Measurements from ENCODE around the gene RPS15.

DNA sequence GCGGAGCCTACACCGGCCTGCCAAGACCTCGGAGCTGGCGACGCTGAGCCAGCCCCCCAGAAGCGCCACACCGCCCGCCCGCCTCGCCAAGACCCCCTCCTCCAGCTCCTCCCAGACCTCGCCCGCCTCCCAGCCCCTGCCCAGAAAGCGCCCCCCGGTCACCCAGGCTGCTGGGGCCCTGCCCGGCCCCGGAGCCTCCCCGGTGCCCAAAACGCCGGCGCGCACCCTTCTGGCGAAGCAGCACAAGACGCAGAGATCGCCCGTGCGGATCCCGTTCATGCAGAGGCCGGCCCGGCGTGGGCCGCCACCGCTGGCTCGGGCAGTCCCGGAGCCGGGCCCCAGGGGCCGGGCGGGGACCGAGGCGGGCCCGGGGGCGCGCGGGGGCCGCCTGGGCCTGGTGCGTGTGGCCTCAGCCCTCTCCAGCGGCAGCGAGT, 30.6 kb downstream of the RPS15 start:
- TF ChIP-seq, protein P1, sequence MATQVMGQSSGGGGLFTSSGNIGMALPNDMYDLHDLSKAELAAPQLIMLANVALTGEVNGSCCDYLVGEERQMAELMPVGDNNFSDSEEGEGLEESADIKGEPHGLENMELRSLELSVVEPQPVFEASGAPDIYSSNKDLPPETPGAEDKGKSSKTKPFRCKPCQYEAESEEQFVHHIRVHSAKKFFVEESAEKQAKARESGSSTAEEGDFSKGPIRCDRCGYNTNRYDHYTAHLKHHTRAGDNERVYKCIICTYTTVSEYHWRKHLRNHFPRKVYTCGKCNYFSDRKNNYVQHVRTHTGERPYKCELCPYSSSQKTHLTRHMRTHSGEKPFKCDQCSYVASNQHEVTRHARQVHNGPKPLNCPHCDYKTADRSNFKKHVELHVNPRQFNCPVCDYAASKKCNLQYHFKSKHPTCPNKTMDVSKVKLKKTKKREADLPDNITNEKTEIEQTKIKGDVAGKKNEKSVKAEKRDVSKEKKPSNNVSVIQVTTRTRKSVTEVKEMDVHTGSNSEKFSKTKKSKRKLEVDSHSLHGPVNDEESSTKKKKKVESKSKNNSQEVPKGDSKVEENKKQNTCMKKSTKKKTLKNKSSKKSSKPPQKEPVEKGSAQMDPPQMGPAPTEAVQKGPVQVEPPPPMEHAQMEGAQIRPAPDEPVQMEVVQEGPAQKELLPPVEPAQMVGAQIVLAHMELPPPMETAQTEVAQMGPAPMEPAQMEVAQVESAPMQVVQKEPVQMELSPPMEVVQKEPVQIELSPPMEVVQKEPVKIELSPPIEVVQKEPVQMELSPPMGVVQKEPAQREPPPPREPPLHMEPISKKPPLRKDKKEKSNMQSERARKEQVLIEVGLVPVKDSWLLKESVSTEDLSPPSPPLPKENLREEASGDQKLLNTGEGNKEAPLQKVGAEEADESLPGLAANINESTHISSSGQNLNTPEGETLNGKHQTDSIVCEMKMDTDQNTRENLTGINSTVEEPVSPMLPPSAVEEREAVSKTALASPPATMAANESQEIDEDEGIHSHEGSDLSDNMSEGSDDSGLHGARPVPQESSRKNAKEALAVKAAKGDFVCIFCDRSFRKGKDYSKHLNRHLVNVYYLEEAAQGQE (IDR thresholded peaks at IDR 0.05; ENCODE audit: low read depth, low read length) = no peak
- TF ChIP-seq TAF1 (IDR thresholded peaks at IDR 0.05; ENCODE audit: borderline replicate concordance, low read depth, low read length) = no peak
- TF ChIP-seq, protein P2, sequence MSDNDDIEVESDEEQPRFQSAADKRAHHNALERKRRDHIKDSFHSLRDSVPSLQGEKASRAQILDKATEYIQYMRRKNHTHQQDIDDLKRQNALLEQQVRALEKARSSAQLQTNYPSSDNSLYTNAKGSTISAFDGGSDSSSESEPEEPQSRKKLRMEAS (IDR thresholded peaks at IDR 0.05; ENCODE audit: low read depth, low read length) = no peak
- no peak for TF ChIP-seq JUND (IDR thresholded peaks at IDR 0.05; ENCODE audit: low read depth, low read length)
- no peak for TF ChIP-seq BACH1 (IDR thresholded peaks at IDR 0.05; ENCODE audit: borderline replicate concordance)
- no peak for TF ChIP-seq NRF1 (conservative IDR thresholded peaks at IDR 0.05; ENCODE audit: low read depth, low read length)
- no peak for TF ChIP-seq EZH2 (IDR thresholded peaks at IDR 0.05; ENCODE audit: borderline replicate concordance, control insufficient read depth, low read depth, low read length)
- TF ChIP-seq NR2C2 (IDR thresholded peaks at IDR 0.05; ENCODE audit: borderline replicate concordance, control insufficient read depth, insufficient read length, low read depth) = no peak
